ENCODE data around the gene MYO18A.

Gene MYO18A

DNA sequence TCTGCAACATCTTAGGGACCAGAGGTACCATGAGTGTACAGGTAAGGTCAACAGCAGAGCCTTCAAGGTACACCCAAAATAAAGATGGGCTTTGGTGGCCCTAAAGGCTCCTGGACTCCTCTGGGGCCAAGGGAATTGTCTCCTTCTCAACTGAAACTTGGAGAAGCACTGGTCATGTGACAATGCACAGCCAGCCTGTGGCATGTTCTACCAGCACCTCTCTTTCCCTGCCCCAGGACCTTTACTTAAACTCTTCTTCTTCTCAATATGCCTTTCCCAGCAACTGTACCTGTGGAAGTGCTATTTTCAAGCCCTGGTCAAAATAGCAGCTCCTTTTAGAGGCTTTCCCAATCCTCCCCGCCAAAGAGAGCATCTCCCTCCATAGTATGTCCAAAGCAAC lies 108.9 kb downstream of the MYO18A start:
- DNase-seq (ENCODE audit: extremely low spot score), result no peak
- CTCF ChIA-PET, result interaction anchor here (0.8 kb wide), 1 partner anchor 41 kb away, joined by 3 read pairs; no protein-coding TSS in a partner anchor
- POLR2A ChIA-PET, result no interaction called here
- TF ChIP-seq, protein P1, sequence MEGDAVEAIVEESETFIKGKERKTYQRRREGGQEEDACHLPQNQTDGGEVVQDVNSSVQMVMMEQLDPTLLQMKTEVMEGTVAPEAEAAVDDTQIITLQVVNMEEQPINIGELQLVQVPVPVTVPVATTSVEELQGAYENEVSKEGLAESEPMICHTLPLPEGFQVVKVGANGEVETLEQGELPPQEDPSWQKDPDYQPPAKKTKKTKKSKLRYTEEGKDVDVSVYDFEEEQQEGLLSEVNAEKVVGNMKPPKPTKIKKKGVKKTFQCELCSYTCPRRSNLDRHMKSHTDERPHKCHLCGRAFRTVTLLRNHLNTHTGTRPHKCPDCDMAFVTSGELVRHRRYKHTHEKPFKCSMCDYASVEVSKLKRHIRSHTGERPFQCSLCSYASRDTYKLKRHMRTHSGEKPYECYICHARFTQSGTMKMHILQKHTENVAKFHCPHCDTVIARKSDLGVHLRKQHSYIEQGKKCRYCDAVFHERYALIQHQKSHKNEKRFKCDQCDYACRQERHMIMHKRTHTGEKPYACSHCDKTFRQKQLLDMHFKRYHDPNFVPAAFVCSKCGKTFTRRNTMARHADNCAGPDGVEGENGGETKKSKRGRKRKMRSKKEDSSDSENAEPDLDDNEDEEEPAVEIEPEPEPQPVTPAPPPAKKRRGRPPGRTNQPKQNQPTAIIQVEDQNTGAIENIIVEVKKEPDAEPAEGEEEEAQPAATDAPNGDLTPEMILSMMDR (IDR thresholded peaks at IDR 0.05; ENCODE audit: control extremely low read depth, extremely low read depth, low read depth, missing control alignments), result no peak

DNA sequence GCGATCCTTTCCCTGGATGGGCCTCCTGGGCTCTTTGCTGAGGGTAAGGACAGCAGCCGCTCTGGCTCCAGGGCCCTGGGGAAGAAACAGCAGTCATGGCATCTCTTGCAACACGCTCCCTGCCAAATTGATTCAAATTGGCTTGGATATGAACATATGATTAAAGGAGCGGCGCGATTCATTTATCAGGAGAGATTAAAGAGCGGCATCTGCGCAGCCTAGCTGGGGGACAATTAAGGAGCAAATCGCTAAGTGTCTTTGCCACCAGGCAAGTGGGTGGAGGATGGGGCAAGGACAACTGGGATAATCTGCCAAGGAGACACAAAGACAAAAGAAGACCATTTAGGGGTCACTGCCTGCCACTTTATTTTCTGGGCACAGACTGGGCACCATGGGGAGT lies 109.4 kb downstream of the MYO18A start:
- TF ChIP-seq, protein P1 (IDR thresholded peaks at IDR 0.05; ENCODE audit: control extremely low read depth, extremely low read depth, low read depth, missing control alignments), result no peak
- CTCF ChIA-PET, result no interaction called here
- POLR2A ChIA-PET, result no interaction called here
- DNase-seq (ENCODE audit: extremely low spot score), result no peak

DNA sequence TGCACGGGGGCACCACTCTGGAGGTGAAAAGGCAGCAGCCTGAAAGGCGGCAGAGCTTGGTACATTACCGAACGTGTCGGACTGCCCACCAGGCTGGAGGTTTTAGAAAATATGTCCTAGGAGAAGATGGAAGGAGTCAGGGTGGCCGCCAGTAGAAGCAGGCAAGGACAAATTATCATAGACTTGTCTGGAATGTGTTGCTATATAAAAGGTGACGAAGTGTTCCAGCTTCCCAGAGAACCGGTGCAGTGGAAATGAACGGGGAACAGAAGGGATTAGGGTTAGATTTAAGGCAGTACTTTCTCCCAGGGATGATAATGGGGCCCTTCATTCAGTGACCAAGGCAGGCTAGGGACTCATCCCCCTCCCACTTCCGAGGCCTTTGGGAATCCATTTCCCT lies 109.9 kb downstream of the MYO18A start:
- TF ChIP-seq, protein P1 (IDR thresholded peaks at IDR 0.05; ENCODE audit: control extremely low read depth, extremely low read depth, low read depth, missing control alignments), result no peak
- no peak for DNase-seq (ENCODE audit: extremely low spot score)
- ChIA-PET CTCF (no interaction called here), POLR2A (no interaction called here)

DNA sequence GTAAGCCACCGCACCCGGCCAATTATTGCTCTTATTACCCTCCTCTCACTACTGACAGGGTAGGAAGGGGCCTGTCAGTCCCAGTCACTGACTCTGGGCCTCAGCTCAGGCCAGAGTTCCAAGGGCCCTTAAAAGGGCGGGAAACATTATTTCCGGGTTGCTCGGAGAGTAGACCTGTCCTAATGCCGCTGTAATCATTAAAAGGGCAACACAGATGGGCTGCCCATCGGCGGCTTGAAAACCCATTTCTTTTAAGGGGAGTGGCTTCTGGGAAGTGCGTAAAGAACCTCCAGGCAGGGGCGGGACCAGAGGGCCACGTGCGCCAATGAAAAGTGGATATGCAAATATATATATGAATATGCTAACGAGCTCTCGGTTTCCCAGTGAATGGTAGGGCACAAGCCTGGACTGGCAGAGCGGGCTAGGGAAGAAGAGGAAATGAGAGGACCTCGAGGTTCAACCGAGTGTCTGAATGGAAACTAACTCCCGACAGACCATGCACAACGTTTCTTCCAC lies 110.6 kb downstream of the MYO18A start:
- ChIA-PET CTCF (no interaction called here), POLR2A (no interaction called here)
- TF ChIP-seq, protein P1 (IDR thresholded peaks at IDR 0.05; ENCODE audit: control extremely low read depth, extremely low read depth, low read depth, missing control alignments), result no peak
- DNase-seq (ENCODE audit: extremely low spot score), result no peak

DNA sequence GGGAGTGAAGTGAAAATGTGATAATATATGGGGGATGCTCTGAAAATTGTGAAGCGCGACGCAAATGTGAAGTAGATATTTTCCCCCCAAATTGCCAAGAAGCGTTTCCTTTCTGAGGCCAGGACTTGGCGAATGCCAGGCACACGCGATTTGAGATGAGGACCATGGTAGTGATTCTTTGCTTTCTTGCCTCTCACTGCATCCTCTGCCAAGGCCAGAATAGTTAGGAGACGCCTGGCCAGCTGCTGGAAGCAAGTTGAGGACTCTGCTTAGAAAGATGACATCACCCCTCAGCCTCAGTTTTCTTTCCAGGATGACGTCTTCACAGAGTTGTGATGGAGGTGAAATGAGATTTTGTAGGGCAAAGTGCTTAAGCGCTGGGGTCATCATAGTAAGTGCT lies 111.4 kb downstream of the MYO18A start:
- POLR2A ChIA-PET, result no interaction called here
- no peak for DNase-seq (ENCODE audit: extremely low spot score)
- CTCF ChIA-PET, result no interaction called here
- TF ChIP-seq, protein P1 (IDR thresholded peaks at IDR 0.05; ENCODE audit: control extremely low read depth, extremely low read depth, low read depth, missing control alignments), result no peak

DNA sequence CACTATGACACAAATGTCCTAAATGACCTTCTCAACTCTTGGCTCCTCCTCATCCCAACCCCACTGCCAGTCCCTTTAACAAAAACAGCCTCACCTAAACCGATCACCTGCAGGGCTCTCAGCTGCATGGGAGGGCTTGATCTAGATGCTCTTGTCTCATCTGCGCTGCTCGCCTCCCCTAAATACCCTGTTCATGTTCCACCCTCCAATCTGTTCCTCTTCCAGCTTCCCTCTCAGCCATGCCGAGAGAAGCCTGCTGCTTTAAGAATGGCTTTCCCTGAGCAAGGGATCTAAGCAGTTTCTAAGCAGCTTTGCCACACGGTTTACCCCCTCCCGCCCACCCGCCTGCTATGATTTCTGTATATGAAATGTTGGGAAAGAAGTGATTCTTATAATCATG lies 113.6 kb downstream of the MYO18A start:
- POLR2A ChIA-PET, result interaction anchor here (0.7 kb wide), 1 partner anchor 16 kb away, joined by 8 read pairs; no protein-coding TSS in a partner anchor
- DNase-seq (ENCODE audit: extremely low spot score), result no peak
- CTCF ChIA-PET, result interaction anchor here (0.9 to 1.7 kb wide), 4 partner anchors 9 to 57 kb away, joined by 3 to 5 read pairs (median 4); no protein-coding TSS in a partner anchor
- TF ChIP-seq, protein P1 (IDR thresholded peaks at IDR 0.05; ENCODE audit: control extremely low read depth, extremely low read depth, low read depth, missing control alignments), result no peak
